Epithelial cell of proximal tubule (primary cell): ENCODE measurements around the gene PLA2G2E. TPM values are rescaled to one million over a fixed set of nuclear protein-coding genes. Genes with fewer than 3 reads are reported as not detected.

Source experiments
- DNase-seq: peaks from one replicate; pipeline ENCODE4 v3.0.0-alpha.2; 2011; ENCODE audit warnings: low read depth
- H3K4me3 ChIP-seq: 2 replicates; pipeline ENCODE4 v1.5.1; 2011; ENCODE audit warnings: low read depth, mild to moderate bottlenecking, low read length
- CTCF ChIP-seq: conservative IDR thresholded peaks from 2 replicates; pipeline ENCODE4 v1.5.1; 2012; ENCODE audit warnings: low read depth, mild to moderate bottlenecking, low read length
- total RNA-seq: library from RNA; depleted of rRNA; stranded (reverse); fragments of >200 nt; gene quantifications from 2 replicates; pipeline ENCODE4 v1.2.3, GENCODE V29; 2015

PLA2G2E gene
- total RNA-seq, 1 donor from 2014 or later = not detected

GRCh38 chr1:19879227-19879626 lies 44.2 kb downstream of the PLA2G2E start:
- H3K4me3 ChIP-seq = no peak overlapping the region
- no peak for DNase-seq
- TF ChIP-seq CTCF = no peak

GRCh38 chr1:19878637-19878985 lies 44.8 kb downstream of the PLA2G2E start:
- H3K4me3 ChIP-seq = peak overlapping the region; percentile 21
- no peak for TF ChIP-seq CTCF
- no peak for DNase-seq

GRCh38 chr1:19877821-19878636 lies 45.4 kb downstream of the PLA2G2E start:
- no peak for TF ChIP-seq CTCF
- peak overlapping the region; percentile 21 for H3K4me3 ChIP-seq
- peak; percentile 44 for DNase-seq

GRCh38 chr1:19877181-19877750 lies 46.2 kb downstream of the PLA2G2E start:
- no peak for DNase-seq
- H3K4me3 ChIP-seq = no peak overlapping the region
- TF ChIP-seq CTCF = no peak

DNA sequence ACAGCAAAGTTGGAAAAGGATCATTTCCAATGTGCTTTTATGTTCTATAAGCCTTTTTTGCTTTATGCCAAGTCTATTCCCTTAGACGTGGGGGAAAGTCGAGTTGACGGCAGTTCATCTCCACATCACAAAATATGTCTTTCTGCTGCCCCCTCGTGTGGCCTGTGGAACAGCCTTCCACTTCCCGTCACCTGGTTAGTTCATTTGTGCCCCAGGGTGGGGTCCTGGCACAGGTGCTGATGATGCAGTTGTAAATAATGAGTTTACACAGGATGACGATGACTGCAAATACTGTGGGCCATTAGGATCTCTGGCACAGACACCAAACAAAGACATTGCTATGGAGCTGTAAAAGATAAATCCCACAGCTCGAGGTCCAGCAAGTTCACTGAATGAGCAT lies 51.2 kb downstream of the PLA2G2E start:
- DNase-seq = no peak
- peak; percentile 51 for TF ChIP-seq CTCF

More for the DNA sequence above, 51.2 kb downstream of the PLA2G2E start:
- H3K4me3 ChIP-seq = no peak overlapping the region

Other genes starting within 250 kb of the PLA2G2E start
- gene TMCO4, start 123.7 kb downstream of the PLA2G2E start, total RNA-seq = 9.8 and 20.0 TPM in 2 replicates
- gene RNF186, start 108.3 kb downstream of the PLA2G2E start, total RNA-seq = not detected in 2 replicates
- gene OTUD3, start 41.2 kb downstream of the PLA2G2E start, total RNA-seq = 2.6 and 3.5 TPM in 2 replicates
- not detected in 2 replicates for gene PLA2G2A, start 56.0 kb upstream of the PLA2G2E start, total RNA-seq
- not detected in 2 replicates for gene PLA2G5, start 146.6 kb upstream of the PLA2G2E start, total RNA-seq
- not detected in 2 replicates for gene PLA2G2D, start 195.9 kb upstream of the PLA2G2E start, total RNA-seq
- 3.8 and 4.2 TPM in 2 replicates for gene PLA2G2F, start 215.7 kb upstream of the PLA2G2E start, total RNA-seq